Motor neuron (in vitro differentiated cells): Measurements from ENCODE around the gene GTSF1L. TPM values are rescaled to one million over a fixed set of nuclear protein-coding genes. Genes with fewer than 3 reads are reported as not detected.

Source experiments
- ATAC-seq, 8 experiments: fragments of 200-7000 bp; cut with Tn5 transposase; replicated peaks in 6 of 8; 2 replicates each; pipeline ENCODE4 v1.8.0; 2021; ENCODE audit warnings: mild to moderate bottlenecking in 8 of 8, moderate library complexity in 8 of 8
- H3K27ac ChIP-seq, 2 donors: fragments of 250-450 bp; sonication (Bioruptor Pico); 2 replicates each; pipeline ENCODE4 v1.9.0; 2021; ENCODE audit warnings: antibody characterized with exemption in 2 of 2, mild to moderate bottlenecking in 2 of 2, moderate library complexity in 1 of 2
- H3K4me1 ChIP-seq, 2 donors: fragments of 250-450 bp; sonication (Bioruptor Pico); replicated peaks in 1 of 2; 2 replicates each; pipeline ENCODE4 v1.6.1; 2021; ENCODE audit warnings: antibody characterized with exemption in 2 of 2, mild to moderate bottlenecking in 2 of 2, moderate library complexity in 1 of 2
- H3K4me3 ChIP-seq, 5 donors: fragments of 250-450 bp; sonication (Bioruptor Pico); 2 replicates each; pipeline ENCODE4 v1.9.0; 2021; ENCODE audit warnings: antibody characterized with exemption in 5 of 5, mild to moderate bottlenecking in 5 of 5, moderate library complexity in 4 of 5
- WGBS, 10 experiments: fragments of 450-650 bp; shearing (Covaris generic); methylation state at CpG; one replicate each; pipeline ENCODE4 v1.0.0; 2022; 5-methylcytosine and 5-hydroxymethylcytosine counted together
- in situ Hi-C, 9 experiments: fragments of 400-800 bp; cut with MboI; loops; one replicate each; pipeline ENCODE4 v1.15.0; 2021; ENCODE audit warnings: low sequenced_read_pairs in 9 of 9, low pct_unique_long_range_greater_than_20kb in 2 of 9; ENCODE audit not compliant: unreplicated experiment in 9 of 9
- total RNA-seq, 8 experiments: library from RNA; unstranded; fragments of 300-600 nt; gene quantifications; 2 replicates each; pipeline versions ENCODE4 v1.2.3 to v1.2.4, GENCODE V29; 2022

GTSF1L gene
- total RNA-seq, 8 experiments from 2014 or later: 0.43 to 0.52 TPM; not detected in 6

- Histone ChIP-seq H3K27ac (no peak overlapping the region), H3K4me1 (no peaks in the 10 kb centered on the region), H3K4me3 (no peak overlapping the region)
- WGBS, 10 experiments: 87 to 100% (median 100%) methylated on average over 1 to 5 of the region's 5 CpGs; no CpG with 5 or more reads in 1 of the 10 experiments
- peak in 1 of 8 experiments; percentile 31 for ATAC-seq
- in situ Hi-C loops: no loop called here
These were observed 50.4 kb downstream of the GTSF1L start for GRCh38 chr20:43676368-43676767.

Other genes with a start within 250 kb of the GTSF1L start
- 10 to 100 TPM in 5 of 8 experiments, 1 to 10 TPM in 2, under 1 TPM in 1; 0.81 to 14.9 (median 12.2) TPM for gene L3MBTL1, start 219.3 kb downstream of the GTSF1L start, total RNA-seq
- 1 to 10 TPM in 3 of 8 experiments, under 1 TPM in 4, not detected in 1; 0.33 to 2.1 (median 0.98) TPM for gene SGK2, start 168.0 kb downstream of the GTSF1L start, total RNA-seq
- 10 to 100 TPM; 14.6 to 67.5 (median 56.7) TPM for gene IFT52, start 136.1 kb downstream of the GTSF1L start, total RNA-seq
- gene MYBL2, start 59.9 kb downstream of the GTSF1L start, total RNA-seq: 10 to 100 TPM in 3 of 8 experiments, 1 to 10 TPM in 4, not detected in 1; 1.1 to 47.3 (median 1.5) TPM
- 10 to 100 TPM in 3 of 8 experiments, 1 to 10 TPM in 5; 4.9 to 27.0 (median 8.6) TPM for gene TOX2, start 187.8 kb upstream of the GTSF1L start, total RNA-seq